Trophoblast cell (in vitro differentiated cells and primary cell): Measurements from ENCODE around the gene ARMC9.

Experiments used
- DNase-seq, 2 donors: peaks; one replicate each; pipeline ENCODE4 v3.0.0-alpha.2; 2016
- H2AFZ ChIP-seq: 2 replicates; pipeline ENCODE4 v1.6.1; 2013; ENCODE audit warnings: low read length, moderate library complexity, mild to moderate bottlenecking; ENCODE audit not compliant: insufficient read depth, poor library complexity
- H2AK5ac ChIP-seq: 2 replicates; pipeline ENCODE4 v1.6.1; 2013; ENCODE audit warnings: mild to moderate bottlenecking, low read length
- H2BK120ac ChIP-seq: 2 replicates; pipeline ENCODE4 v1.6.1; 2013; ENCODE audit warnings: low read length, mild to moderate bottlenecking, moderate library complexity; ENCODE audit not compliant: insufficient read depth, poor library complexity
- H2BK12ac ChIP-seq: 2 replicates; pipeline ENCODE4 v1.6.1; 2013; ENCODE audit warnings: mild to moderate bottlenecking, low read length, moderate library complexity
- H2BK5ac ChIP-seq: 2 replicates; pipeline ENCODE4 v1.6.1; 2013; ENCODE audit warnings: low read length, low read depth, moderate library complexity, mild to moderate bottlenecking; ENCODE audit not compliant: poor library complexity
- H3K14ac ChIP-seq: 2 replicates; pipeline ENCODE4 v1.6.1; 2013; ENCODE audit warnings: mild to moderate bottlenecking, low read length
- H3K18ac ChIP-seq: 2 replicates; pipeline ENCODE4 v1.6.1; 2013; ENCODE audit warnings: mild to moderate bottlenecking, low read length
- H3K23ac ChIP-seq: 2 replicates; pipeline ENCODE4 v1.6.1; 2013; ENCODE audit warnings: low read length
- H3K27ac ChIP-seq: 2 replicates; pipeline ENCODE4 v1.5.1; 2013; ENCODE audit warnings: low read depth, mild to moderate bottlenecking, inconsistent platforms, low read length, moderate library complexity
- H3K27me3 ChIP-seq: 2 replicates; pipeline ENCODE4 v1.6.1; 2013; ENCODE audit warnings: inconsistent platforms, mild to moderate bottlenecking, low read length, moderate library complexity; ENCODE audit not compliant: insufficient read depth
- H3K36me3 ChIP-seq, 2 experiments: 1 replicate in 1 of 2; 2 replicates in 1 of 2; pipeline ENCODE4 v1.6.1; 2013; ENCODE audit warnings: low read length in 2 of 2, mild to moderate bottlenecking in 2 of 2, moderate library complexity in 1 of 2; ENCODE audit not compliant: insufficient read depth in 2 of 2, control insufficient read depth in 1 of 2
- H3K4ac ChIP-seq: 2 replicates; pipeline ENCODE4 v1.6.1; 2013; ENCODE audit warnings: low read depth, mild to moderate bottlenecking, low read length, moderate library complexity
- H3K4me1 ChIP-seq, 2 experiments: 1 replicate in 1 of 2; 2 replicates in 1 of 2; pipeline ENCODE4 v1.6.1; 2013; ENCODE audit warnings: low read length in 2 of 2, mild to moderate bottlenecking in 2 of 2, moderate library complexity in 1 of 2; ENCODE audit not compliant: insufficient read depth in 2 of 2, control insufficient read depth in 1 of 2
- H3K4me2 ChIP-seq: 2 replicates; pipeline ENCODE4 v1.6.1; 2013; ENCODE audit warnings: inconsistent platforms, mild to moderate bottlenecking, low read length, moderate library complexity
- H3K4me3 ChIP-seq: 2 replicates; pipeline ENCODE4 v1.5.1; 2013; ENCODE audit warnings: mild to moderate bottlenecking, low read depth, low read length, inconsistent platforms
- H3K79me1 ChIP-seq: one replicate; pipeline ENCODE4 v1.6.1; 2013; ENCODE audit warnings: low read length
- H3K79me2 ChIP-seq: 2 replicates; pipeline ENCODE4 v1.6.1; 2013; ENCODE audit warnings: low read length, mild to moderate bottlenecking; ENCODE audit not compliant: control insufficient read depth, insufficient read depth, poor library complexity
- H3K9ac ChIP-seq: 2 replicates; pipeline ENCODE4 v1.6.1; 2013; ENCODE audit warnings: mild to moderate bottlenecking, low read length
- H3K9me3 ChIP-seq: 2 replicates; pipeline ENCODE4 v1.6.1; 2013; ENCODE audit warnings: low read depth, mild to moderate bottlenecking, control low read depth, inconsistent platforms, low read length; ENCODE audit not compliant: insufficient read depth
- H4K12ac ChIP-seq: 2 replicates; pipeline ENCODE4 v1.6.1; 2013; ENCODE audit warnings: low read depth, mild to moderate bottlenecking, low read length, moderate library complexity
- H4K8ac ChIP-seq: 2 replicates; pipeline ENCODE4 v1.6.1; 2013; ENCODE audit warnings: low read depth, mild to moderate bottlenecking, low read length, moderate library complexity
- H4K91ac ChIP-seq: one replicate; pipeline ENCODE4 v1.6.1; 2013; ENCODE audit warnings: low read depth, mild to moderate bottlenecking, low read length, moderate library complexity
- WGBS: extraction: QIAGEN DNeasy Blood & Tissue Kit; methylation state at CpG from one replicate; pipeline ENCODE4 v1.1.7; 2013; ENCODE audit warnings: missing lambda C conversion rate; ENCODE audit not compliant: insufficient read length, insufficient coverage; ENCODE audit errors: extremely low coverage; 5-methylcytosine and 5-hydroxymethylcytosine counted together

ARMC9 gene

DNA sequence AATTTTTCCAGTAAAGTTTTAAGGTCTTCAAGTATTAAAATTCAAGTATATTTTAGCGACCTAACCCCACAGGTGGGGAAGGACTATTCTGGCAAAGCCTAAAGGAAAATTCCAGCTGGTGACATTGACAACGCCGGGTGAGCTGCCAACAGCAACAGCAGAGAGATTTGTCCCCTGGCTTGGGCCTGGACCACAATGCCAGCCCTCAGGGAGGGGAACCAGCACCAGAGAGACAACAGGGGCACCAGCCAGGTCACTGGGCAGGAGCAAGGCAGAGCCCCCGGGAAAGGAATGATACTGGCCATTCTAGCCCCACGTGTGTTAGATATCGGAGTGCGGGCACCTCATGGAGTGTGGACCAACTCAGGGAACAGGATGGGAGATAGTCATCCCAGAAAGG, 95.7 kb downstream of the ARMC9 start:
- Histone ChIP-seq H3K23ac (no peak overlapping the region), H3K18ac (no peak overlapping the region), H3K9ac (no peak overlapping the region), H3K27ac (no peak overlapping the region), H2BK5ac (no peak overlapping the region), H3K9me3 (peaks cover 2% of the 10 kb centered on the region), H3K14ac (no peak overlapping the region), H3K4me1 (no peaks in the 10 kb centered on the region), H2BK12ac (no peak overlapping the region), H2AFZ (no peak overlapping the region), H3K79me1 (no peaks in the 10 kb centered on the region), H3K4me2 (no peak overlapping the region), H4K8ac (no peak overlapping the region), H2AK5ac (no peak overlapping the region), H3K79me2 (no peaks in the 10 kb centered on the region), H3K4ac (no peak overlapping the region), H4K91ac (no peak overlapping the region), H4K12ac (peak overlapping the region; percentile 16), H3K36me3 (peaks cover 10 to 18% of the 10 kb centered on the region in 2 experiments), H3K27me3 (no peaks in the 10 kb centered on the region), H3K4me3 (no peak overlapping the region), H2BK120ac (no peak overlapping the region)
- no CpG with 5 or more reads among the region's 7 CpGs for WGBS
- DNase-seq, result no peak

DNA sequence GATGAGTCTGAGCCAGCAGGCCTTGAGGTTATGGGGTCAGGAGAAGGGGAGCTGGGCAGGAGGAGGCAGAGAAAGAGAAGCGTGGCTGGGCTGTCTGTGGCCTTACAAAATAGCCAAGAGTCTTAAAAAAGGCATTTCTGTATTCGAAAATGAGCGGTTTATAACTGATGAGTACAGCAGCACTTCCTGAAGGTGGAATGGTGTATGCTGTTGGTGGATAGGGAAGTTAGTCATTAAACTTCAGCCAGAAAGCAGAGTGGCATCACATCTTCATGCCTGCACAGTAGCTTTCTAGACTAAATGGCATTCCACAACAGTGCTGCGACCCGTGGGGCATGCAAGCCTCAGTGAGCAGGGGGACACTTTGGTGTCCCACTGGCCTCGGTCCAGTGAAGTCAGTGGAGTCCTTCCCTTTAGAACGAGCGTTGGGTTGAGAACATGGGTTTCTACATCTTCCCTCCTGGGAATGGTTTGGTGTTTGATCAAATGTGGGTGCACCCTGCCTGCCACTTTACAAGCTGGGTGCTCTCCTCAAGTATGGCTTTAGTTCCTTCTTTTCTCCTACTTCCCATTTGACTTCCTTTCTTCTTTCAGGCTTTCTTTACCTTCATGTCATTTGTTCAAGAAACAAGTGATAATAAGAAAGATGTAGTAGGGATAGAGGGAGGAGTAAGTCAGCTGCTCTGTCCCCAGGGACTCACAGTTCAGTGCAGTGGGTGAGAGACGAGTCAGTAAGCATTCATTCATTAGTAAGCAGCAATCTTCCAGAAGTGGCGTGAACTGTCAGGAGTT, 96.3 kb downstream of the ARMC9 start:
- Histone ChIP-seq H3K4me1 (no peaks in the 10 kb centered on the region), H3K27ac (no peak overlapping the region), H3K14ac (no peak overlapping the region), H3K9me3 (peaks cover 2% of the 10 kb centered on the region), H3K9ac (no peak overlapping the region), H2BK5ac (no peak overlapping the region), H3K4me3 (no peak overlapping the region), H4K12ac (no peak overlapping the region), H3K79me1 (no peaks in the 10 kb centered on the region), H2BK120ac (no peak overlapping the region), H2AK5ac (no peak overlapping the region), H2BK12ac (no peak overlapping the region), H3K79me2 (no peaks in the 10 kb centered on the region), H4K91ac (no peak overlapping the region), H3K4me2 (no peak overlapping the region), H3K4ac (no peak overlapping the region), H4K8ac (no peak overlapping the region), H3K18ac (no peak overlapping the region), H2AFZ (no peak overlapping the region), H3K36me3 (peaks cover 10 to 16% of the 10 kb centered on the region in 2 experiments), H3K27me3 (no peaks in the 10 kb centered on the region), H3K23ac (no peak overlapping the region)
- DNase-seq, result no peak
- WGBS, result no CpG with 5 or more reads among the region's 10 CpGs

DNA sequence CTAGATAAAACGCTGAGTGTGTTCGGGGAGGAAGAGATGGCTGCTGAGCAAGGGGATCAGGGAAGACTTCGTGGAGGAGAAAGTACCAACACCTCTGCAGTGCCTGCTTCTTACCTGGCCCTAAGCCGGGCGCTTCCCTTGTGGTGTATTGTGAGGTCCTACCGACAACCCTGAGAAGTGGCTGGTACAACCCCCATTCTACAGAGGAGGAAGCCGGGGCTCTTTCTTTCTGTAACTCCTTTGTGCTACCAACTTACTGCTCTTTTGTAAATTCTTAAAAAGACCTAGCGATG, 96.9 kb downstream of the ARMC9 start:
- H2BK5ac ChIP-seq, result no peak overlapping the region
- no peak overlapping the region for H3K23ac ChIP-seq
- no peak overlapping the region for H4K12ac ChIP-seq
- no peak overlapping the region for H2AK5ac ChIP-seq
- H3K79me2 ChIP-seq, result no peaks in the 10 kb centered on the region
- H2AFZ ChIP-seq, result no peak overlapping the region
- no peak overlapping the region for H3K4me3 ChIP-seq
- H3K14ac ChIP-seq, result no peak overlapping the region
- no peak overlapping the region for H4K8ac ChIP-seq
- no peaks in the 10 kb centered on the region for H3K79me1 ChIP-seq
- H3K4me2 ChIP-seq, result no peak overlapping the region
- no peak overlapping the region for H2BK120ac ChIP-seq
- H4K91ac ChIP-seq, result no peak overlapping the region
- H3K27me3 ChIP-seq, result no peaks in the 10 kb centered on the region
- H3K27ac ChIP-seq, result no peak overlapping the region
- H3K4ac ChIP-seq, result no peak overlapping the region
- H2BK12ac ChIP-seq, result no peak overlapping the region
- no peak overlapping the region for H3K9ac ChIP-seq
- H3K4me1 ChIP-seq, result no peaks in the 10 kb centered on the region
- H3K18ac ChIP-seq, result no peak overlapping the region
- no CpG with 5 or more reads among the region's 8 CpGs for WGBS
- peaks cover 10 to 15% of the 10 kb centered on the region in 2 experiments for H3K36me3 ChIP-seq
- peaks cover 2% of the 10 kb centered on the region for H3K9me3 ChIP-seq
- no peak for DNase-seq

DNA sequence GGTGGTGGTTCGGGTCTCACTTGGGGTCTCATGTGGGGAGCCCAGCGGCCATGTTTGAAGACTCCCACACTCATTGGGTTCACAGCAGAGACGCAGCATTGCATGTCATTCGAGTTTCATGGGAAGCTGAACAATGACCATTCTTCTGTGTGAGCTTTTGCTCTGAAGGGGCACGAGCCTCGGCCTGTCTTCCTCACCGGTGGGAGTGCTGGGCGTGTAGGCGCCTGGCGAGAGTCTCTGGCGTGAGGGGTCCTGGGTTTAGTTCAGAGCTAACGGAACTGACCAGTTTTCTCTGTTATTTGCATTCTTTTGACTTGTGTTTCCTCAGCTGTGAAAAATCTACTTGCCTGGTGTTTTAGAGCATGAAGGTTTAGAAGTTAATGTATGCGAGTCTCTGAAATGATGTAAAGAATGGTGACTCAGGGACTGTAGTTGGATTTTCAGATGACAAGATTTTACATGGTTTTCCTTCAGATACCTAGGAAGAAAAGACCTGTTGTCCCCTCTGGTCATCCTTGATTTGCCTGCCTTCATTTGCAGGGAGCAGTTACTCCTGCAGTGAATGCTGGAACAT, 98.1 kb downstream of the ARMC9 start:
- DNase-seq, result peak in 1 of 2 donors; percentile 45
- Histone ChIP-seq H3K4ac (no peak overlapping the region), H2BK12ac (no peak overlapping the region), H3K4me3 (no peak overlapping the region), H3K79me1 (no peaks in the 10 kb centered on the region), H3K4me2 (no peak overlapping the region), H2AFZ (no peak overlapping the region), H2AK5ac (no peak overlapping the region), H4K12ac (no peak overlapping the region), H3K79me2 (no peaks in the 10 kb centered on the region), H3K18ac (no peak overlapping the region), H2BK120ac (no peak overlapping the region), H3K4me1 (no peaks in the 10 kb centered on the region), H3K14ac (no peak overlapping the region), H4K8ac (no peak overlapping the region), H3K36me3 (peaks cover 10 to 15% of the 10 kb centered on the region in 2 experiments), H3K9me3 (peaks cover 2% of the 10 kb centered on the region), H4K91ac (no peak overlapping the region), H3K27me3 (no peaks in the 10 kb centered on the region), H2BK5ac (no peak overlapping the region), H3K27ac (no peak overlapping the region), H3K9ac (no peak overlapping the region), H3K23ac (no peak overlapping the region)
- no CpG with 5 or more reads among the region's 13 CpGs for WGBS
